ENCODE results near the gene CDKN2B-AS1. TPM values are rescaled to one million over a fixed set of nuclear protein-coding genes. Genes with fewer than 3 reads are reported as not detected.

CDKN2B-AS1 gene
- polyA plus RNA-seq, 1 experiment, result 2.8 TPM

DNA sequence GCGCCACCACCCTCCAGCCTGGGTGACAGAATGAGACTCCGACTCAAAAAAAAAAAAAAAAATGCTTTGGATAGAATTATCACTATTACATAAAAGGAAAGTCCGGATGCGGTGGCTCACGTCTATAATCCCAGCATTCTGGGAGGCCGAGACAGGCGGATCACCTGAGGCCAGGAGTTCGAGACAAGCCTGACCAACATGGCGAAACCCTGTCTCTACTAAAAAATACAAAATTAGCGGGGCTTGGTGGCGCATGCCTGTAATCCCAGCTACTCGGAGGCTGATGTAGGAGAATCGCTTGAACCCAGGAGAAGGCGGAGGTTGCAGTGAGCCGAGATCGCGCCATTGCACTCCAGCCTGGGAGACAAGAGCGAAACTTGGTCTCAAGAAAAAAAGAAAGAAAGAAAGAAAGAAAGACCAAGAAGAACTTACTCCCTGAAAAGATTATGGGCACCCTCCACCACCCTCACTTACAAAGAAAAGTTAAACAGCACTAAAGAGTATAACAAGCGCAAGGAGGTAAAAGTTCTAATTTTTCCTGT is 18.2 kb upstream of the CDKN2B-AS1 start:
- TF ChIP-seq, protein P1, sequence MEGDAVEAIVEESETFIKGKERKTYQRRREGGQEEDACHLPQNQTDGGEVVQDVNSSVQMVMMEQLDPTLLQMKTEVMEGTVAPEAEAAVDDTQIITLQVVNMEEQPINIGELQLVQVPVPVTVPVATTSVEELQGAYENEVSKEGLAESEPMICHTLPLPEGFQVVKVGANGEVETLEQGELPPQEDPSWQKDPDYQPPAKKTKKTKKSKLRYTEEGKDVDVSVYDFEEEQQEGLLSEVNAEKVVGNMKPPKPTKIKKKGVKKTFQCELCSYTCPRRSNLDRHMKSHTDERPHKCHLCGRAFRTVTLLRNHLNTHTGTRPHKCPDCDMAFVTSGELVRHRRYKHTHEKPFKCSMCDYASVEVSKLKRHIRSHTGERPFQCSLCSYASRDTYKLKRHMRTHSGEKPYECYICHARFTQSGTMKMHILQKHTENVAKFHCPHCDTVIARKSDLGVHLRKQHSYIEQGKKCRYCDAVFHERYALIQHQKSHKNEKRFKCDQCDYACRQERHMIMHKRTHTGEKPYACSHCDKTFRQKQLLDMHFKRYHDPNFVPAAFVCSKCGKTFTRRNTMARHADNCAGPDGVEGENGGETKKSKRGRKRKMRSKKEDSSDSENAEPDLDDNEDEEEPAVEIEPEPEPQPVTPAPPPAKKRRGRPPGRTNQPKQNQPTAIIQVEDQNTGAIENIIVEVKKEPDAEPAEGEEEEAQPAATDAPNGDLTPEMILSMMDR (IDR thresholded peaks at IDR 0.05; ENCODE audit: low read depth, low read length), result no peak
- Histone ChIP-seq H3K27me3 (ENCODE audit: control insufficient read depth, insufficient read depth, low read length) (peaks cover 52% of the 10 kb centered on the region), H3K4me3 (ENCODE audit: low read depth, low read length) (no peak overlapping the region), H3K27ac (ENCODE audit: low read depth, low read length) (no peak overlapping the region), H3K9me3 (ENCODE audit: control insufficient read depth, insufficient read depth, low read length) (no peaks in the 10 kb centered on the region; the same call in 1 of the 2 replicates)
- DNase-seq (ENCODE audit: low read depth, low spot score), result no peak
- POLR2A ChIA-PET, result no interaction called here
- CTCF ChIA-PET, result interaction anchor here (1.5 to 3.3 kb wide), 4 partner anchors 32 to 268 kb away, joined by 3 to 14 read pairs (median 10); partner anchors contain the start of gene CDKN2B

- no peak overlapping the region for H3K4me3 ChIP-seq (ENCODE audit: low read depth, low read length)
- ChIA-PET POLR2A (no interaction called here), CTCF (interaction anchor here (1.1 to 3.2 kb wide), 2 partner anchors 26 to 262 kb away, joined by 4 to 18 read pairs; partner anchors contain the start of gene CDKN2B)
- H3K27ac ChIP-seq (ENCODE audit: low read depth, low read length), result no peak overlapping the region
- TF ChIP-seq, protein P1 (IDR thresholded peaks at IDR 0.05; ENCODE audit: low read depth, low read length), result no peak
- H3K9me3 ChIP-seq (ENCODE audit: control insufficient read depth, insufficient read depth, low read length), result no peaks in the 10 kb centered on the region
- no peak for DNase-seq (ENCODE audit: low read depth, low spot score)
- peaks cover 12% of the 10 kb centered on the region for H3K27me3 ChIP-seq (ENCODE audit: control insufficient read depth, insufficient read depth, low read length)
Observed at GRCh38 chr9:21982391-21982790, 12.2 kb upstream of the CDKN2B-AS1 start.

DNA sequence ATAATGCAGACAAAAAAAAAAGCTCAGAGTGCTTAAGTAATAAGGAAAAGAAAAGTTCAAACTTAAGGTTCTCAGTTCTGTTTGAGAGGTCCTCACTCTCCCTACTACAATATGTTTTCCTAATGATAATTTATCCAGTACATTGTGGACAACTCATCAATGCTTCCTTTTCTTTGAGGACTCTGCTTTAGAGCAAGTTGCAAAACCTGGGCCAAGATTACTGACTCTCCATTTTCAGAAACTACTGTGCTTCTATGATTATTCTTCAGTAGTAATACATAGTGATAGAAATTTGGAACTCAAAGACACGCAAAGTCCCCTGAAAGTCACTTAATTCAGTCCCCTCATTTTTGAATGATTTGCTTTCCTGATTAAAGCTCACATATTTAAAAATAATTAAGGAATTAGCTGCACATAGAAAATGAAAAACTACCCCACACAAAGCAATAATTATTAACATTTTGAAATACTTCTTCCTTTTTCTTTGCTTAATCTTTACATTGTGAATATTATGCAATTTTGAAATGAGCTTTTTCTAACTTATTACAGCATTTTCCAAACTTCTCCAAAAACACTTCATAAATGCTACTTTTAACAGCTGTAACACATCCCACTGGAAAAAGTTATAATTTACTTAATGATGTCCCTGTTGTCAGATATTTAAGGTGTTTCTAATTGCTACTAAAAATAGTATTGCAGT is 11.6 kb upstream of the CDKN2B-AS1 start:
- TF ChIP-seq, protein P1 (IDR thresholded peaks at IDR 0.05; ENCODE audit: low read depth, low read length), result no peak
- POLR2A ChIA-PET, result no interaction called here
- CTCF ChIA-PET, result interaction anchor here (1.1 to 3.2 kb wide), 2 partner anchors 25 to 261 kb away, joined by 4 to 18 read pairs; partner anchors contain the start of gene CDKN2B
- peaks cover 6% of the 10 kb centered on the region for H3K27me3 ChIP-seq (ENCODE audit: control insufficient read depth, insufficient read depth, low read length)
- H3K4me3 ChIP-seq (ENCODE audit: low read depth, low read length), result no peak overlapping the region
- no peaks in the 10 kb centered on the region for H3K9me3 ChIP-seq (ENCODE audit: control insufficient read depth, insufficient read depth, low read length)
- no peak for DNase-seq (ENCODE audit: low read depth, low spot score)
- H3K27ac ChIP-seq (ENCODE audit: low read depth, low read length), result no peak overlapping the region

- TF ChIP-seq, protein P1 (IDR thresholded peaks at IDR 0.05; ENCODE audit: low read depth, low read length), result no peak
- Histone ChIP-seq H3K27ac (ENCODE audit: low read depth, low read length) (no peak overlapping the region), H3K27me3 (ENCODE audit: control insufficient read depth, insufficient read depth, low read length) (peaks cover 6% of the 10 kb centered on the region), H3K9me3 (ENCODE audit: control insufficient read depth, insufficient read depth, low read length) (no peaks in the 10 kb centered on the region), H3K4me3 (ENCODE audit: low read depth, low read length) (no peak overlapping the region)
- POLR2A ChIA-PET, result interaction anchor here (0.5 kb wide), 1 partner anchor 25 kb away, joined by 3 read pairs; the partner anchor contains the start of gene CDKN2B
- CTCF ChIA-PET, result interaction anchor here (0.6 to 3.2 kb wide), 2 partner anchors 25 to 261 kb away, joined by 4 to 18 read pairs; partner anchors contain the start of gene CDKN2B
- DNase-seq (ENCODE audit: low read depth, low spot score), result no peak
Observed at GRCh38 chr9:21983561-21983935, 11.0 kb upstream of the CDKN2B-AS1 start.

DNA sequence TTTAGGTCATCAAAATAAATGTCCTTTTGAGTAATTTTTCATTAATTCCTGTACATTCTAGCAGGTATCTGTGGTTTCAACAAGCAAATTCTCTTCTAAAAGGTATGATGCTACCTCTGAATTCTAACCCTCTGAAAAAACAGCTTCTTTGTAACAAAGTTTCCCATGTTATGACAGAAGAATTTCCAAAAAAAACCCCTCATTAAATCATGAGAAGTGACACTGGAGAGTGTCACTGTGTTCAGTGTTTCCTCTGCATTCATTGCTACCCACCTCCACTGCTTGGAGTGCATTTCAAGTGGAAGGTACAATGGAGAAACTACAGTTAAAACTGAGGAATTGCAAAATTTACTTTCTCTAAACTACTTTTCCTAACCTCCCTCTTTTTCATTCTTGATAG is 10.5 kb upstream of the CDKN2B-AS1 start:
- no peak for DNase-seq (ENCODE audit: low read depth, low spot score)
- H3K9me3 ChIP-seq (ENCODE audit: control insufficient read depth, insufficient read depth, low read length), result no peaks in the 10 kb centered on the region
- peaks cover 2% of the 10 kb centered on the region for H3K27me3 ChIP-seq (ENCODE audit: control insufficient read depth, insufficient read depth, low read length)
- POLR2A ChIA-PET, result interaction anchor here (0.5 kb wide), 1 partner anchor 25 kb away, joined by 3 read pairs; the partner anchor contains the start of gene CDKN2B
- no peak overlapping the region for H3K27ac ChIP-seq (ENCODE audit: low read depth, low read length)
- CTCF ChIA-PET, result interaction anchor here (0.6 to 3.2 kb wide), 3 partner anchors 24 to 260 kb away, joined by 3 to 18 read pairs (median 4); partner anchors contain the start of gene CDKN2B
- no peak overlapping the region for H3K4me3 ChIP-seq (ENCODE audit: low read depth, low read length)
- TF ChIP-seq, protein P1 (IDR thresholded peaks at IDR 0.05; ENCODE audit: low read depth, low read length), result no peak
